GOT3 (cell line): Measurements from ENCODE around the gene SEMA3F.
A peak's percentile ranks its signal among the peaks of the same experiment; 100 is the strongest.

Experiments
- DNase-seq: peaks from one replicate; lab custom pipeline; 2025; ENCODE audit warnings: mixed read lengths; lab: John Stamatoyannopoulos, UW

SEMA3F gene

DNA sequence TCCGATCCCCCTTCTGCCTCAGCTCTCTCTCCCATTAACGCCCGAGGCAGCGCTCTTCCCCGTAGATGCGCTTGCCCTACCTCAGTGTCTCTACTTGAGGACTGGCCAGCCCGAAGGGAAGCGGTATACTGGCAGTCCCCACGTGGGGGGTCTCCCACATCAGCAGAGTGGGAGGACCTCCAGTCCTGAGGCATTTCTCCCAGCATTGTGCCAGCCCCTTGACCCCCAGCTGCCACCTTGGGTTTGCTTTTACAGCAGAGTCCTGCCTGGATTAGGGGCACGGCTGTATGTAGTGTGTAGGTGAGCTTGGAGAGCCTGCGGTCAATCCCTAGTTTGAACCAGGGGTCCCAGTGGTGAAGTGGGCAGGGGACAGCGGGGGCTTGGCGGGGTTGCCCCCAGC, 767 bp downstream of the SEMA3F start:
- no peak for DNase-seq

DNA sequence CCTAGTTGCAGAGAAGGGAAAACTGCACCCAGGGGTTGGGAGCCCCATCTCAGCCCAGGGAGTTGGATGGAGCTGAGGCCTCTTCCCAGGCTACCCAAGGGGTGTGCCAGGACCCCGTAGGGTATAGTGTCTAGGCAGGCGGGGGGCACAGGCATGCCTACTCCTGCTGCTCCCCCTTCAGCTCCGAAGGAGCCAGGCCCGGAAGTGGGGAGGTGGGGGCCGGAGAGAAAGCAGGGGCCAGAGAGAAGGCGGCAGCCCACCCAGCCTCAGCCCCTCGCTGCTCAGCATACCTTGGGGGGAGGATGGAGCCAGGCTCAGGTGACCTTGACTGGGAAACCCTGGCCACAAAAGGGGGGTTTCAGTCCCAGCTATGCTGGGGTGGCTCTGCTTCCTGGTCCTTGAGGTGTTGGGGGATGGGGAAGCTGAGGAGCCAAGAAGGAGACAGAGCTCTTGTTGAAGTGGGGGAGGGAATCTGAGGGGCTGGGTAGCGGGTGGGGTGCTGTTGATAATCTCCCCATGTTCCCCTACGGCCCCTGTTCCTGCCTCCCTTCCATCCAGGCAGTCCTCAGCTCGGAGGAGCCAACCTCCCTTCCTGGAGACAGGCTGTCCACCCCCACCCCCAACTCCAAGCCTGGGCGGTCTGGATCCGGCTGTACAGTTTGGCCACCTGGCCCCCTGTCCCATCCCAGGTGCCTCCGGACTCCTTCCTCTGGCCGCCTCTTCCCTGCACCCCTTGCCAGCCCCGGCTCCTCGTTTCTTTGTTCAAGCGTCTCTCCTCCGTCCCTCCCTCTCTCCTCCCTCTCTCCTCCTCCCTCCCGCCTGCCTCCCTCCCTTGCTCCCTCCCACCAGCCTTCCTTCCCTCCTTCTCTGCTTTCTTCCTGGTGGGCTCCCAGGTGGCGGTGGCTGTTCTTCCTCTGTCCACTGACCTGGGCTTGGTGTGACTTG, 1.7 kb downstream of the SEMA3F start:
- no peak for DNase-seq

DNA sequence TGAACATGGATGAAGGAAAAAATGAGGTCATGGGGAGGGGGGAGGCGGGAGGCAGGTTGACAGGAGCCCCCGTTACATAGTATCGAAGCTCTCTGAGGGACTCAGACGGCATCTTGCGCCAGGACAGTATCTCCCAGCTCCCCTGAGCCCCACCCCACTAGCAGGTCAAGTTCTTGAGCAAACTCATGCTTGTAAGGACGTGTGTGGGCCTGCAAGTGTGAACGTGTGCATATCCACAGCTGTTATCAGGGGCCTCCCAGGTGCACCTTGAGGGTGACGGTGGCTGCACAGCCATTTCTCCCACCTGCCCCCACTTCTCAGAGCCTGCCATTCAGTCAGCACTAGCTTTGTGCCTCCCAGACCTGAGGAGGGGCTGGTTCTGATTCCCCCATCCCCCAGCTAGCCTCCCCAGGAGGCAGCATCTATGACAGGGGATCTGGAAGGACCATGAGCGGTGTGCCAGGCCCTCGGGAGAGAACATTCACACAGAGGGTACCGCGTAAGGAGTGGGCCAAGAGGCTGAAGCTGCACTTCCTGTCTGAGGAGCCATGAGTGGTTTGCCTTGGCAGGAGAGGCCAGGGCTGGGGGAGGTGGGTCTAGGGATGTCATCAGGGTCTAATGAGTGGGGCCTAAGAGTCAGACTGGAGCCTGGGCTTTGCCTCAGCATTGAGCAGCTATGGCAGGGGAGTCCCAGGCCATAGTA, 2.9 kb downstream of the SEMA3F start:
- DNase-seq, result no peak

DNA sequence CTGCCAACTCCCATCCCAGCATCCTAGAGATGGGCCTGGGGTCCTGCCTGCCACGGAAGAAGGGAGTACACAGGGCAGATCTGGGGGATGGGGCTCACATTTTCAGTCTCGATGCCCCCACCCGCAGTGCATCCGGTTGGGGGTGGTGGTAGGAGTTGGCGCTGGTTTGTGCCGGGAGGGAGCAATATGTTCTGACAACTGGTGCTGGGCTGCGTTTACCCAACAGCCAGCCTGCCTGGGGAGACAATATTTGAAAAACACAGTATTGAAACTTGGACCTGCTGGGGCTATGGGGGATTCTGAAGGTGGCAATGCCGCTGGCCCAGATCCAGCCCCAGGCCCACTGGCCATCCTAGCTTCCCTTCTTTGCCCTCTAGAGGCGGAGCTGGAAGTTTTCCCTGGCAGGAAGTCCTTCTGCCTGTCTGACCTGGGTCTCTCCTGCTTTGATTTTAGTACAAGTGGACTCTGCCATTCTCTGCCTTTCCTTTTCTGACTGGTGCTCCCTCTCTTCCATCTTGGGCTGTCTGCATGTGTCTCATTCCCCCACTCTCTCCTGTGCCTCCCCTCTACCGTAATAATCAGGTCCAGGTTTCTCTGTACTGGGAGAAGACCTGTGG, 3.5 kb downstream of the SEMA3F start:
- no peak for DNase-seq

DNA sequence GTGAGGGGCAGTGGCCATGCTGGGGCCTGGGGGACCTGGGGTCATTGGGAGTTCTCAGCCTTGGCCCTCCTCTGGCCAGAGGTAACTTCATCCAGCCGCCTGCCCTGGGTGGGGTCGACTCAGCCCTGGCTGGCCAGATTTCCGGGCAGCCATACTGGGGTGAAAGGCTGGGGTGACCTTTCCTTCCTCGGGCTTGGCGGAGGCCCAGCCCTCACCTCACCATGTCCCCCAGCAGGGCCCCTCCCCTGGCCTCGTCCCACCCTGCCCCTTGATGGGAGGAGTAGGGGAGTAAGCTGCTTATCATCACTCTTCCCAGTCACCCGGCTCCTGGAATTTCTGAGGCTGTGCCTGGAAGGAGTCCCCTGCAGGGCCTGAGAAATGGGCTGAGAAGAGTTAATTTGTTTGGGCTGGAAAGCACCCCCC, 5.4 kb downstream of the SEMA3F start:
- no peak for DNase-seq

DNA sequence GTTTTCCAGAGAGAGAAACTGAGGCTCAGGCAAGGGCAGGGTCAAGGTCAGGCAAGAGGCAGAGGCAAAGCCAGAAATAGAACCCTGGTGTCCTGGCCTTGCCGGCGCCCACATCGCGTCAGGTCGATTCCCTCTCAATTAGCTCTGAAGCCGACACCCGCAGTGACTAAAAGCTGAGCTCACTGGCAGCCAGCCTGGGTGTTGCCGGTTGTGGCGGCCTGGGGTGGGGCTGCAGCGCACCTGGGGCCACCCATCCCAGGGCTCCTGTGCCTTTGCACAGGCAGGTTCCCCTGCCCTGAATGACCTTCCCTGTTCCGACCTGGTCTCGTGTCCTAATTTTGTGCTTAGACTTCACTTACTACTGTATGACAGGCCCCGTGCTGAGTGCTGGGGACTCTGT, 6.2 kb downstream of the SEMA3F start:
- no peak for DNase-seq

DNA sequence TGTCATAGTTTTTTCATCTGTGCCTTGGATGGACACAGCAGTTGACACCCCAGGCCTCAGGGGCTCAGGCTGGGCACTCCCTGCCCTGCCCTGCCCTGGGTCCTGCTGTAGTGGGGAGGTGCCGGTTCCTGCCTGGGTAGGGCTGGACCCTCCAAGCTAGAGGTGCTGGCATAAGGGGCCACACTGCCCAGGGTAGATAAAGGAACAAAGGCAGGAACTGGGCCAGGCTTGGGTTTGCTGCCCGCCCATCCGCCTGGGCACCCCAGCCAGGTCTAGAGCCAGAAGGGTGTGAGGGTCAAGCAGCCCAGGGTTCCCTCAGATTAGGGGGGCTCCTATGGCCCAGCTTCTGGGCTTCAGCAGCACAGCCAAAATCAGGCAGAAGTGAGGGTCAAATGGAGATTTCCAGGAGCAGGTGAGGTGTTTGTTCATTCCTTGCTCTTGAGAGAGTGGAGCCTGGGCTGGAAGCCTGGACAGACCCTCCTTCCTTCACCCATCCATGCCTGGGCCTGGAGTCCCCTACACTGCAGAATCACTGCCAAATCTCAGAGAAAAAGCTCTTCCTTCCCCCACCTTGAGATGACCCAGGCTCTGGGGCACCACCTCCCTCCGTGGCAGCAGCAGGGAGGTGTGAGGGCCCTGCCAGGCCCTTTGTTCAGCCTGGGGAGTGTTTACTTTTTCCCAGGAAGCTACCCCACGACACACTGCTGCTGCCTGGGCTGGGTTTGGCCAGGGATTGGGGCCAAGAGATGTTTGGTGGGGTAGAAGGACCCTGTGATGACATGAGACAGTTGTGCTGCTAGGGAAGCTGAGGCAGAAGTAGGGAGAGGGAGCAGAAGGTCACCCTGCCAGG, 7.1 kb downstream of the SEMA3F start:
- DNase-seq, result no peak

DNA sequence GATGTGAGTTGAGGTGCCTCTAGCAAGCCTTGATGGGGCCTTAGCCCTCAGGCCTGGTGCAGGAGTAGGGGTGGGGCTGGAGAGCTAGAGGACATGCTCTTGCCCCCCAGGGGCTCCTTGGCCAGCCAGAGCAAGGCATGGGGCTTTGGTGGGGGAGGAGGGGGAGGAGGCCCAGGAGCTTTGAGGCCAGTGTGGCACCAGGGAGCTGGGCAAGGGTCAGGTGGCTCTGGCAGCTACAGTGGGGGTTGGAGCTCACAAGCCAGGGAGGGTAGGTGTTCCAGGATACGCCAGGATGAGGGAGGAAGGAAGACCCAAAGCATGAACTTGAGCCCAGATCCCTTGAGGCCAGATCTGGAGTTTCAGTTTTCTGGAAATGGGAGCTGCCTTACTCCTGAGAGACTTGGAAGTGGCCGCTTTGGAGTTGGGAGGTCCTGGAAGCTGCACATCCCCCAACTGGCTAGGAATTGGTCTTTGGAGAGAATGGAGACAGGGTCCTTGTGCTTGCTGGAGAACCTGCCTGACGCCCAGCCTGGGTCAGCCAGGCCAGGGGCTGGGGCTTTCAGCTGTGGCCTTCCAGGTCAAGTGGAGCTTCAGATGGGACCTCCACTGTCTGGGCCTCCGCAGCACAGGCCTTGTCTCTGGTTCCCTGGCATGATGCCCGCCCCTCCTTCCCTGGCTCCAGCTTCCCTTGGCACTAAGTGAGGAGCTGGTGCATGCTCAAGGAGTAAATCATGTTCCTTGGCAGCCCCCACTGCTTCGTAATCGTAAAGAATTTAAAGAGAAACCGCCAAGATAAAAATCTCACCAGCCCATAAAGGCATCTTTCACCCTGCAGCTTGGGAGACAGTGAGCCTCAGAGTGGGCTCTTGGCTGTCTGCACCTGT, 8.7 kb downstream of the SEMA3F start:
- peak; percentile 17 for DNase-seq

DNA sequence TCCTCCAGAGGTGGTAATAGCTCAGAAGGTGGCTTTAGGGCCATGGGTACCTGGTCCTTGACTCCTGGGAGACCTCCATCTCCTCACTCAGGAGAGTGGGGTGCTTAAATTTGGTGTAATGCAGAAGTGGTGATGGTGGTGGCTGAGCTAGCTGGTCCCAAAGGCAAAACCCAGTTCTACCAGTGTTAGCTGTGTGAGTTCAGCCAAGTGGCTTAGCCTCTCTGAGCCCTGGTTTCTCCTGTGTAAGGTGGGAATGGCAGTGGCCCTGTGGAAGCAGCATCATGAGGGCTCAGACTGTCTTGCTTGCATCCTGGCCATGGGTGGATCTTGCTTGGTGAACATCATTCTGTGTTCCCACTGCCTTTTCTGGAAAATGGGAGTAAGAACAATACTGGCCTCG, 9.4 kb downstream of the SEMA3F start:
- no peak for DNase-seq

DNA sequence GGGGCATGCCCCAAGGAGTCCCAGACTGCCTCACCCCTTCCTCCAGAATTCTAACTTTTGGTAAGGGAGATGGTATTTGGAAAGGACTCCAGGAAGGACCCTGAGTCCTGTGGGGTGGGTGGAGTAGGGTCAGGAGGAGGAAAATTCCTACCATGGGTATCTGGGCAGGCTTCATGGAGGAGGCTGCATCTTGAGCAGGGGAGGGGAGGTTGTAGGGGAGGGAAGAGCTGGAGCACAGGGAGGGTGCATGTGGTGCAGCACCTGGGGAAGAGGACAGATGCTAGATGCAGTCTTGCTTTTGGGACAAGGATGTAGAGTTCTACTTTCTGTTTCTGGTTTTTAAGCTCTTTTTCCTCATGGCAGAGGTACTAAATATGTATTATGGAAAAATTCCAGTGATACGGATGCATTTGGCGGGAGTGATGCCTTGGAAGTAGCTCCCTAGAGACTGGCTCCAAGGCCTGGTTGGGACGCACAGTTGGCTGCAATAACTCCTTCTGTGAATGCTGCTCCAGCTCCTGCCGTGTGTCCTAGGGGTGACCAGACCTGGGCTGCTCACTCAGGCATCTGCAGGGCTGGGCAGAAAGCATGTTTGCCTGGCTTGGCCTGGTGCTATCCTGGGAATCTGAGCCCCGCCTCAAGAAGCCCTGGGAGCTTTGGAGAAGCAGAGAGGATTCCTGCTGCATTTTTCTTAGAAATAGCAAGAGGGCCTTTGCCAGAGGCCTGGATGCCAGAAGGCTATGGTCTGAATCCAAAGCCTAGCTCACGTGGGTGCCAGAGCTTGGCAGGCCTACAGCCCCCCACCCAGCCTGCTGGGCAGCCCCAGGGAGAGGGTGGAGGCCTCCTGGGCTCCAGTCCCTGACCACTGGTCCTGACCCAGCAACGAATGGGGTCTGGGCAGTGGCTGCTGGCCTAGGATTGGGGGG, 10.1 kb downstream of the SEMA3F start:
- no peak for DNase-seq

DNA sequence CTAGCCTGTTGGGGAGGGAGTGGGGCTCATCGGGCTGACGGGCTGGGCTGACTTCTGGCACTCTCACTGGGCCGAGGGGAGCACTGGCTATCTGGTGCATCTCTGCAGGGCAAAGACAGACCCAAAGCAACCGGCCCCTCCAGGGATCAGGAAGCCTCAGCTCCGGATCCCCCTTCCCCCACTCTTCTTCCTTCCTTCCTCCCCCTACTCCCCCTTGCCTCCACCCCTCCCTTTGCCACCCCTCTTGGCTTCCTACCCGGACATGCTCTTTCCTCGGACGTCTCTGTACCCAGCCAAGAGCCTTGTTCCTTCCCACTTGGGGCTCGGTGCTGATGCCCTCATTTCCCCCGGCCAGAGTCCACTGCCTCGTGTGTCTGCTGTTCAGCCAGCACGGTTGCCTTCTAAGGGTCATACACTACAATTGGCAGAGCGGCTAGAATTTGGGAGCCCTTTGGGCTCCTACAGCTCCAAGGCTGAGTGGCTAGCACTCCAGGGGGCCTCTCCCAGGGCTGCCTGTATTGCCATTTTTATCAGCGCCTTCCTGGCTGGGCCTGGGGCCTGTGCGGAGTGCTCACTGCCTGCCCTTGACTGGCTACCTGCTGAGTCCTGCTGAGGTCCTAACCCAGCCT, 10.9 kb downstream of the SEMA3F start:
- DNase-seq, result no peak

DNA sequence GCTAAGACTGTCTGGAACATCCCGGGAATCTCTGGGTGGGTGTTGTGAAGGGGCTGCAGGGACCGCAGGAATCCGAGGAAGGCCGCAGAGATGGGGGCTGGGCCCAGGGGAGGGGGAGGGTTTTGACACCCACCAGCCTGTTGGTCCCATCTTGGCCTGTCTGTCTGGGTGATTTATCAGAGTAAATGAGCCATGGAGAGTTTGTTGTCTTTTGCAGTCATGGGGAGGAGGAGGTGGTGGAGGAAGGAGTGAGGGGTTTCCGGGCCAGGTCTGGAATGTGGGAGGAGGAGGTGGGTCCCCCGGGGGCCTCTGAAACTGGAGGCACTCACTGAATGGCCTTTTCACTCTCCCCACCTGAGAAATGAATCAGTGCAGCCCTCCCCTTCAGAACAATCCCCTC, 11.5 kb downstream of the SEMA3F start:
- no peak for DNase-seq

DNA sequence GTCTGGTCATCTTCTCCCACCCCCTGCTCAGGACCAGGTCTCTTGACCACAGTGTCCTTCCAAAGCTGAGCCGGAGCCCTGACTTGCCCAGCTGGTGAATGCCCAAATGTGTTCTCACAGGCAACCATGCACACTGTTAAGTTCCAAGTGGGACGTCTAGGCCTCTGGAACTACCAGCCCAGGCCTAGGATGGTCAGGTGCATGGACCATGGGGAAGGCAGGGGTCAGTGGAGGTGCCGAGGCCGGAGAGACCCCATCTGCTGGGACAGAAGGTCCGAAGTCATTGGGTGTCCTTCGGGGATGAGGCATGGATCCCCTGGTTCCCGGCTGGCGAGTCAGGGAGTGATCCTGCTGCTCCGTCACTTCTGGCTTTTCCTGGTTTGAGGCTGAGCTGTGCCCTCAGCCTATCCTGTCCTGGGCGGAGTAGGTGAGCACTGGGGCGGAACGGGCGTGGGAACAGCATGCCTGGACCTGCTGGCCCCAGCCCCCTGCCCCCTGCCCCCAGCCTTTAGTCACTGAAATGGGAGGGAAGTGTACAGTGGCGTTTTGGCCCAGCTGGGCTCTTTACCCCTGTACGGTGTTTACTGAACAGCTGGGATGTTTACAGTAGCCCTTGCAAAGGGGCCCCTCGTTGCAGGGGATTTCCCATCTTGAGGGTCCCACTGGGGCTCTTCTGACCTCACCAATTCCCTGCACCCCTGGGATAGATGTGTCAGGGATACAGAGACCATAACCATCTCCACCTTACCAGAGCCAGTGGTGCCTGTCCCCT, 12.1 kb downstream of the SEMA3F start:
- no peak for DNase-seq

DNA sequence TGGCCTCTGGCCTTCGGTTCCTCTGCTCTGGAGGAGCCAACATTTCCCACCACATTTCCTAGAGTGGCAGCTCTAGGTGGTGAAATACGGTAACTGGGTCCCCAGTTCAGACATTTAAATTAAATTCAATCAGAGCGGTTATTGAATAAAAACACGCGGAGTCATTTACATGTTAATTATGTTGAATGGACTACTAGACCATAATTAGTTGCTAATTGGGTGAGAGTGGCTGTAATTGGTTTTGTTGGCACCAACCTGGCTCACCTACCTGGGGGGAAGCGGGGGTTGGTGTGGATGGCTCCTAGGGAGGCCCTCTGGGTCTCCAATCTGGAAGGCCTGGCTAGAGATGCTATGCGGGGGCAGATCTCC, 12.7 kb downstream of the SEMA3F start:
- no peak for DNase-seq

DNA sequence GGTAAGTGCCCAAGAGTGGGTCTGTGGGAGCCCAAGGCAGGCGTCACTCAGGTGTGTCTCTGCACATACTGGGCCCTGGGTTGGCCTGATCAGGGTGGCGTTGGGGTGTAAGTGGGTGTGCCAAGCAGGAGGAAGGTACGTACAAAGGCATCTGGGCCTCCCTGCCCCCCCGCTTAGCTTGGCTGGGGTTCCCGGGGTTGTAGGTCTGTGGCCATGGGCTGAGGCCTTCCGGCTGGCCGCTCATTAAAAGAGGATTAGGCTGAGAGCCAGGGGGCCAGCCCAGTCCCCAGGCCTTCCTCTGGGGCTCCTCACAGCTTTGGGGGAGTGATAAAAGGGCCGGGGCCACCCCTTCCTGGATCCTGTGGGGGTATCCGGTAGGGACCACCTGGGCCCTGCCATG, 13.3 kb downstream of the SEMA3F start:
- DNase-seq, result no peak

DNA sequence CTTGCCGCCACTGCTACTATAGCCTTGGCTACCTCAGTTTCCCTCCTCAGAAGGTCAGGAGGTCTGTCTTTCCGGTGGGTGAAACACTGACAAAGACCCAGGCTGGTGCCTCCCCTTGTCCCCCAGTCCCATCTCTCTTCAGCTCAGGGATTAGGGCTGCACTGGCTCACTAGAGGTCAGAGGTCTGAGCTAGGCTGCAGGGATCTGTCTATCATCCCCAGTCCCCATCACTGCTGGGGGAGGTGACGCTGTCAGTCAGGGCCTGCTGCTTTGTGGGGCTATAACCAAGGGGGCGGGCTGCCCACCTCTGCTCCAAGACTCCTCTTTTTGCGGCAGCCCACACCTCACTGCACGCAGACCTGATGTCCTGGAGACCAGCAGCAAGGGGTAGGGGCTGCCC, 13.7 kb downstream of the SEMA3F start:
- no peak for DNase-seq

DNA sequence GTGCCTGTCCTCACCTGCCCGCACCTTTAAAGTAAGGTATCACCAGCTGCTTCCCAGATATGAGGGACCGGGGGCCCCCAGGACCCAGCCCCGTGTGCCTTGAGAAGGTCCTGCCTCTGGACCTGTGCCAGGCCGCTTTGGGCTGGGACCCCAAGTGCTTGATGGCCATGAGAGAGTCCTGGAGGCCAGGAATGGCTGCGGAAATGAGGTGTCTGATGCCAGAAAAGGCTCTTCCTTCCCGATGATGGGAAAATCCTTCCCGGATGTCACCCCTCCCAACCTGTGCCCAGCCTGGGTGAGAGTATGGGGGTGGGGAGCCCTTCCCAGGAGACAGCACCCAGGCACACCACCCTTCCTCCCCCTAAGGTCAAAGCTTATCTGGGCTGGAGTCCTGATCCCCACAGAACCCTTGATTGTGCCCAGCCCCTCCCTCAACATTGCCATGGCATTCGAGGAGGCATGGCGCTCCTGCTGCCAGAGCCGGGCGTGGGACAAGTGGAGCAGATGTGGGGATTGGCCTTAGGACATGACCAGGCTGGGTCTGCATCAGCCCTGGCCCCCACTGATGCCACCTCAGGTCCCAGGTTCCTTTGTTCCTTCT, 14.2 kb downstream of the SEMA3F start:
- DNase-seq, result no peak

DNA sequence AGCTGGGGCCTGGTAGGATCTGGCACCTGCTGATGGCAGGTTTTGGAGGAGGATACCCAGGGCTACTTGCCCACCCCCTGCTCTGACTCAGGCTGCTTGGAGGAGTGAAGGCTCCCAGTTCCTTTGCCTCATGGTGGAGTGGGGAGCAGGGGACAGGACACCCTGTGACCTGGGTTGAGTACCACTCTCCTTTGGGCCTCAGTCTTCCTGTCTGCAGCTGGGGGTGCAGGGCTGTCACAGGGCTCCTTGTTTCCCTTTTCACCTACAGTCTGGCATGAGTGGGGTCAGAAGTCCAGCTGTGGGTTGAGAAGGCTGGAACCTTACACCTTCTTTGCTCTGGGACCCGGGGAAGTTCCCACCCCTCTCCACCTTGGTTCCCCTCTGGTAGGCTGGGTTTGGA, 14.7 kb downstream of the SEMA3F start:
- no peak for DNase-seq
